HG03025 (cell line): ENCODE data around the gene CCDC66.
"Not testable (repeated sequence)": the region's sequence is repeated elsewhere in the genome, so short reads cannot be mapped to it uniquely, and the experiment has no call there.

Source experiments
- ATAC-seq: cut with Tn5 transposase; IDR thresholded peaks from one replicate; pipeline ENCODE4 v1.9.1; 2021; ENCODE audit warnings: mild to moderate bottlenecking, moderate library complexity; ENCODE audit not compliant: unreplicated experiment, low FRiP score

Gene CCDC66

GRCh38 chr3:56556908-56557830 lies at the start of gene CCDC66:
Gene CCDC66, plus strand, starts transcription at chr3:56557175. Its CDS starts 68 bp downstream, at chr3:56557243.
- peak; percentile 100 for ATAC-seq

- no peak for ATAC-seq
Observed at GRCh38 chr3:56519641-56520040, 37.3 kb upstream of the CCDC66 start.

- ATAC-seq = no peak
Observed at GRCh38 chr3:56522374-56522773, 34.6 kb upstream of the CCDC66 start.

- no peak for ATAC-seq
Observed at GRCh38 chr3:56525291-56525690, 31.7 kb upstream of the CCDC66 start.

- ATAC-seq = no peak
Observed at GRCh38 chr3:56536735-56537134, 20.2 kb upstream of the CCDC66 start.

GRCh38 chr3:56547486-56547885 lies 9.5 kb upstream of the CCDC66 start:
- no peak for ATAC-seq

GRCh38 chr3:56557831-56558170 lies 826 bp downstream of the CCDC66 start:
- ATAC-seq = no peak

GRCh38 chr3:56573501-56573900 lies 16.5 kb downstream of the CCDC66 start:
- ATAC-seq = no peak

GRCh38 chr3:56581941-56582340 lies 25.0 kb downstream of the CCDC66 start:
- ATAC-seq = not testable (repeated sequence)

GRCh38 chr3:56584275-56584674 lies 27.3 kb downstream of the CCDC66 start:
- not testable (repeated sequence) for ATAC-seq

GRCh38 chr3:56590814-56591213 lies 33.8 kb downstream of the CCDC66 start:
- ATAC-seq = no peak

- no peak for ATAC-seq
Observed at GRCh38 chr3:56591262-56591661, 34.3 kb downstream of the CCDC66 start.

- ATAC-seq = no peak
Observed at GRCh38 chr3:56593455-56594158, 36.6 kb downstream of the CCDC66 start.

- ATAC-seq = no peak
Observed at GRCh38 chr3:56595975-56596840, 39.2 kb downstream of the CCDC66 start.

- ATAC-seq = not testable (repeated sequence)
Observed at GRCh38 chr3:56608479-56608878, 51.5 kb downstream of the CCDC66 start.

GRCh38 chr3:56610669-56611335 lies 53.8 kb downstream of the CCDC66 start:
- no peak for ATAC-seq

GRCh38 chr3:56611364-56611763 lies 54.4 kb downstream of the CCDC66 start:
- no peak for ATAC-seq

- no peak for ATAC-seq
Observed at GRCh38 chr3:56612146-56612545, 55.2 kb downstream of the CCDC66 start.

GRCh38 chr3:56613016-56613415 lies 56.0 kb downstream of the CCDC66 start:
- ATAC-seq = no peak

GRCh38 chr3:56616478-56617006 lies 59.6 kb downstream of the CCDC66 start:
- ATAC-seq = no peak
